Mesothelial cell of epicardium (in vitro differentiated cells): Measurements from ENCODE around the gene RPL13. TPM values are rescaled to one million over a fixed set of nuclear protein-coding genes. Genes with fewer than 3 reads are reported as not detected.

Experiments used
- DNase-seq, 2 experiments: peaks; one replicate each; pipeline ENCODE4 v3.0.0; 2021; ENCODE audit warnings: low spot score in 2 of 2; ENCODE audit not compliant: unreplicated experiment in 2 of 2
- H3K27ac Mint-ChIP-seq: 2 replicates; pipeline ENCODE4 v1.8.0; 2021; ENCODE audit warnings: mixed read lengths
- H3K27me3 Mint-ChIP-seq: 2 replicates; pipeline ENCODE4 v1.8.0; 2021; ENCODE audit warnings: low read depth, mixed read lengths
- H3K36me3 Mint-ChIP-seq: 2 replicates; pipeline ENCODE4 v1.8.0; 2021; ENCODE audit warnings: mixed read lengths
- H3K4me1 Mint-ChIP-seq: 2 replicates; pipeline ENCODE4 v1.8.0; 2021; ENCODE audit warnings: mixed read lengths
- H3K4me3 Mint-ChIP-seq: 2 replicates; pipeline ENCODE4 v1.8.0; 2021; ENCODE audit warnings: mild to moderate bottlenecking, moderate library complexity, mixed read lengths
- H3K9me3 Mint-ChIP-seq: 2 replicates; pipeline ENCODE4 v1.8.0; 2021; ENCODE audit warnings: mixed read lengths
- CTCF ChIP-seq: fragments of 200-600 bp; sonication (generic); IDR thresholded peaks from one replicate; pipeline ENCODE4 v1.5.0; 2021; ENCODE audit warnings: antibody characterized with exemption; ENCODE audit not compliant: unreplicated experiment
- total RNA-seq: library from RNA; stranded (reverse); gene quantifications from 3 replicates; pipeline ENCODE4 v1.2.1, GENCODE V29; 2021

Gene RPL13
- total RNA-seq, 1 donor from 2014 or later = 2,065 TPM

GRCh38 chr16:89534252-89534756, 26.2 kb upstream of the RPL13 start:
- Mint-ChIP-seq H3K4me1 (no peaks in the 10 kb centered on the region), H3K9me3 (no peaks in the 10 kb centered on the region), H3K4me3 (no peak overlapping the region), H3K27ac (no peak overlapping the region), H3K36me3 (peaks cover 15% of the 10 kb centered on the region), H3K27me3 (no peaks in the 10 kb centered on the region)
- DNase-seq = no peak
- no peak for TF ChIP-seq CTCF

- Mint-ChIP-seq H3K27me3 (no peaks in the 10 kb centered on the region), H3K4me1 (no peaks in the 10 kb centered on the region), H3K4me3 (no peak overlapping the region), H3K36me3 (peaks cover 20% of the 10 kb centered on the region), H3K27ac (no peak overlapping the region), H3K9me3 (no peaks in the 10 kb centered on the region)
- TF ChIP-seq CTCF = no peak
- no peak for DNase-seq
These were observed 24.1 kb upstream of the RPL13 start for GRCh38 chr16:89536371-89536770.

- no peak overlapping the region for H3K4me3 Mint-ChIP-seq
- no peak for TF ChIP-seq CTCF
- no peak overlapping the region for H3K27ac Mint-ChIP-seq
These were observed 23.5 kb upstream of the RPL13 start for GRCh38 chr16:89536886-89537548.

GRCh38 chr16:89537549-89537925, 22.9 kb upstream of the RPL13 start:
- DNase-seq = no peak
- Mint-ChIP-seq H3K4me3 (no peak overlapping the region), H3K27me3 (no peaks in the 10 kb centered on the region), H3K9me3 (no peaks in the 10 kb centered on the region), H3K27ac (no peak overlapping the region), H3K36me3 (peaks cover 22% of the 10 kb centered on the region), H3K4me1 (no peaks in the 10 kb centered on the region)
- no peak for TF ChIP-seq CTCF

More at GRCh38 chr16:89536886-89537548, 23.5 kb upstream of the RPL13 start:
- Mint-ChIP-seq H3K4me1 (no peaks in the 10 kb centered on the region), H3K9me3 (no peaks in the 10 kb centered on the region), H3K27me3 (no peaks in the 10 kb centered on the region), H3K36me3 (peaks cover 20% of the 10 kb centered on the region)
- no peak for DNase-seq

GRCh38 chr16:89538286-89538685, 22.2 kb upstream of the RPL13 start:
- peaks cover 23% of the 10 kb centered on the region for H3K36me3 Mint-ChIP-seq
- H3K9me3 Mint-ChIP-seq = no peaks in the 10 kb centered on the region
- no peak for DNase-seq
- H3K4me3 Mint-ChIP-seq = no peak overlapping the region
- no peak overlapping the region for H3K27ac Mint-ChIP-seq
- TF ChIP-seq CTCF = no peak
- no peaks in the 10 kb centered on the region for H3K4me1 Mint-ChIP-seq
- no peaks in the 10 kb centered on the region for H3K27me3 Mint-ChIP-seq
